PC-9 (cell line): ENCODE data around the gene CEP41. TPM values are rescaled to one million over a fixed set of nuclear protein-coding genes. Genes with fewer than 3 reads are reported as not detected.
A peak's percentile ranks its signal among the peaks of the same experiment; 100 is the strongest.

Source experiments
- BruUV-seq: library from RNA; stranded (reverse); fragments of 400-500 nt; replicated peaks from 2 replicates; lab custom pipeline; 2021; lab: Mats Ljungman, UMichigan
- CTCF ChIA-PET: fragments of 300-600 bp; sonication (Branson Sonifier 250); formaldehyde crosslinking; loops from one replicate; lab custom pipeline; 2022; ENCODE audit warnings: antibody characterized with exemption; lab: Charles Lee
- POLR2A ChIA-PET: fragments of 300-600 bp; sonication (Branson Sonifier 250); formaldehyde crosslinking; loops from one replicate; lab custom pipeline; 2022; ENCODE audit warnings: antibody characterized with exemption; ENCODE audit not compliant: unreplicated experiment; lab: Charles Lee
- DNase-seq, 2 experiments: peaks; one replicate each; pipeline versions ENCODE4 v3.0.0 to v3.0.0-alpha.2; 2015 to 2022; ENCODE audit warnings: mixed read lengths in 1 of 2
- H2AFZ ChIP-seq: fragments of 200-600 bp; sonication (generic); 2 replicates; pipeline ENCODE4 v1.8.1; 2017; ENCODE audit warnings: antibody characterized with exemption
- H3F3A ChIP-seq: fragments of 200-600 bp; sonication (generic); 2 replicates; pipeline ENCODE4 v1.8.1; 2017; ENCODE audit warnings: antibody characterized with exemption, mild to moderate bottlenecking, low read depth; ENCODE audit not compliant: insufficient read depth
- H3K27ac ChIP-seq: fragments of 200-600 bp; sonication (generic); 2 replicates; pipeline ENCODE4 v1.6.1; 2016; ENCODE audit warnings: mixed run types
- H3K27me3 ChIP-seq: fragments of 200-600 bp; sonication (generic); 2 replicates; pipeline ENCODE4 v1.6.1; 2016; ENCODE audit warnings: low read depth, mixed run types; ENCODE audit not compliant: insufficient read depth
- H3K36me3 ChIP-seq: fragments of 200-600 bp; sonication (generic); 2 replicates; pipeline ENCODE4 v1.6.1; 2016; ENCODE audit warnings: low read depth, mixed run types
- H3K4me1 ChIP-seq: fragments of 200-600 bp; sonication (generic); replicated peaks from 2 replicates; pipeline ENCODE4 v1.6.1; 2016; ENCODE audit warnings: mixed run types; ENCODE audit not compliant: insufficient read depth
- H3K4me2 ChIP-seq: fragments of 200-600 bp; sonication (generic); 2 replicates; pipeline ENCODE4 v1.6.1; 2017; ENCODE audit warnings: mixed run types
- H3K4me3 ChIP-seq: fragments of 200-600 bp; sonication (generic); 2 replicates; pipeline ENCODE4 v1.6.1; 2016; ENCODE audit warnings: mixed run types
- H3K79me2 ChIP-seq: fragments of 200-600 bp; sonication (generic); 2 replicates; pipeline ENCODE4 v1.6.1; 2017; ENCODE audit warnings: low read depth, mixed run types
- H3K9me2 ChIP-seq: fragments of 200-600 bp; sonication (generic); 2 replicates; pipeline ENCODE4 v1.8.1; 2017; ENCODE audit warnings: mild to moderate bottlenecking; ENCODE audit not compliant: insufficient read depth
- H3K9me3 ChIP-seq: fragments of 200-600 bp; sonication (generic); 2 replicates; pipeline ENCODE4 v1.8.1; 2016; ENCODE audit warnings: low read depth; ENCODE audit not compliant: insufficient read depth
- H4K20me1 ChIP-seq: fragments of 200-600 bp; sonication (generic); 2 replicates; pipeline ENCODE4 v1.8.1; 2017; ENCODE audit not compliant: insufficient read depth
- CTCF ChIP-seq: fragments of 200-600 bp; sonication (generic); conservative IDR thresholded peaks from 2 replicates; pipeline ENCODE4 v1.6.1; 2017; ENCODE audit warnings: mixed run types, antibody characterized with exemption, mild to moderate bottlenecking, moderate library complexity
- EZH2 ChIP-seq: fragments of 200-600 bp; sonication (generic); IDR thresholded peaks from 2 replicates; pipeline ENCODE4 v1.8.0; 2017; ENCODE audit warnings: antibody characterized with exemption, low read depth
- intact Hi-C: fragments of 100-400 bp; cut with micrococcal nuclease; formaldehyde crosslinking; loops from one replicate; pipeline ENCODE4 v1.10.0; 2022; ENCODE audit not compliant: unreplicated experiment
- total RNA-seq: library from RNA; stranded (reverse); gene quantifications from 2 replicates; pipeline ENCODE4 v1.2.3, GENCODE V29; 2021

The CEP41 gene
- total RNA-seq, 1 experiment from 2014 or later: 18.0 TPM

- intact Hi-C loops: no loop called here
- BruUV-seq: no TSS peak
These were observed 5.4 kb downstream of the CEP41 start for GRCh38 chr7:130435311-130435854.

GRCh38 chr7:130433301-130433700 lies 7.5 kb downstream of the CEP41 start:
- no peak for DNase-seq
- H3F3A ChIP-seq: peaks cover 4% of the 10 kb centered on the region
- BruUV-seq: no TSS peak
- H3K36me3 ChIP-seq: no peaks in the 10 kb centered on the region
- ChIA-PET POLR2A (no interaction called here), CTCF (no interaction called here)
- no peaks in the 10 kb centered on the region for H3K27me3 ChIP-seq
- H3K79me2 ChIP-seq: 0 out of 2 replicates have a peak, but pooled peaks cover 3% of the 10 kb centered on the region
- H3K4me3 ChIP-seq: no peak overlapping the region
- intact Hi-C loops: no loop called here
- no peak overlapping the region for H3K27ac ChIP-seq
- H3K9me3 ChIP-seq: no peaks in the 10 kb centered on the region
- peaks cover 13% of the 10 kb centered on the region for H3K4me1 ChIP-seq
- H4K20me1 ChIP-seq: no peaks in the 10 kb centered on the region
- no peaks in the 10 kb centered on the region for H3K9me2 ChIP-seq
- TF ChIP-seq EZH2 (no peak), CTCF (no peak)
- no peak overlapping the region for H2AFZ ChIP-seq
- no peak overlapping the region for H3K4me2 ChIP-seq

More at GRCh38 chr7:130435311-130435854, 5.4 kb downstream of the CEP41 start:
- H3K4me1 ChIP-seq: peaks cover 17% of the 10 kb centered on the region
- no peaks in the 10 kb centered on the region for H3K36me3 ChIP-seq
- no peaks in the 10 kb centered on the region for H3K9me3 ChIP-seq
- no peak for TF ChIP-seq EZH2
- no peak for TF ChIP-seq CTCF
- H3K27me3 ChIP-seq: no peaks in the 10 kb centered on the region
- DNase-seq: no peak
- peaks cover 15% of the 10 kb centered on the region for H3F3A ChIP-seq
- no peaks in the 10 kb centered on the region for H3K9me2 ChIP-seq
- H2AFZ ChIP-seq: no peak overlapping the region
- peaks cover 7% of the 10 kb centered on the region; the same call in 1 of the 2 replicates for H3K79me2 ChIP-seq
- ChIA-PET CTCF (no interaction called here), POLR2A (no interaction called here)
- no peak overlapping the region for H3K27ac ChIP-seq
- H3K4me2 ChIP-seq: no peak overlapping the region
- H3K4me3 ChIP-seq: no peak overlapping the region
- H4K20me1 ChIP-seq: no peaks in the 10 kb centered on the region

- H3K27ac ChIP-seq: no peak overlapping the region
- CTCF ChIA-PET: no interaction called here
These were observed 7.9 kb downstream of the CEP41 start for GRCh38 chr7:130432886-130433285.

More at GRCh38 chr7:130432886-130433285, 7.9 kb downstream of the CEP41 start:
- intact Hi-C loops: no loop called here
- POLR2A ChIA-PET: no interaction called here
- no peak overlapping the region for H2AFZ ChIP-seq
- no peak overlapping the region for H3K4me2 ChIP-seq
- no peaks in the 10 kb centered on the region for H3K27me3 ChIP-seq
- no TSS peak for BruUV-seq
- peak in 1 of 2 experiments; percentile 40 for DNase-seq
- H3K36me3 ChIP-seq: no peaks in the 10 kb centered on the region
- no peaks in the 10 kb centered on the region for H3K9me3 ChIP-seq
- TF ChIP-seq EZH2 (no peak), CTCF (no peak)
- H4K20me1 ChIP-seq: no peaks in the 10 kb centered on the region
- 0 out of 2 replicates have a peak, but pooled peaks cover 3% of the 10 kb centered on the region for H3K79me2 ChIP-seq
- H3K9me2 ChIP-seq: no peaks in the 10 kb centered on the region
- no peak overlapping the region for H3K4me3 ChIP-seq
- H3F3A ChIP-seq: peaks cover 4% of the 10 kb centered on the region
- peaks cover 13% of the 10 kb centered on the region for H3K4me1 ChIP-seq
